H9 (cell line): ENCODE results near the gene AGL. TPM values are rescaled to one million over a fixed set of nuclear protein-coding genes. Genes with fewer than 3 reads are reported as not detected.
"Not testable (repeated sequence)": the region's sequence is repeated elsewhere in the genome, so short reads cannot be mapped to it uniquely, and the experiment has no call there.

Source experiments
- DNase-seq: peaks from one replicate; pipeline ENCODE4 v3.0.0-alpha.2; 2017
- H2AFZ ChIP-seq: one replicate; pipeline ENCODE4 v1.6.1; 2013; ENCODE audit warnings: mild to moderate bottlenecking, low read length, control low read depth, moderate library complexity
- H2AK5ac ChIP-seq: 2 replicates; pipeline ENCODE4 v1.6.1; 2013; ENCODE audit warnings: low read length, control low read depth, mixed read lengths; ENCODE audit not compliant: insufficient read length
- H2BK120ac ChIP-seq: one replicate; pipeline ENCODE4 v1.6.1; 2013; ENCODE audit warnings: low read depth, mild to moderate bottlenecking, low read length, control low read depth, inconsistent platforms; ENCODE audit not compliant: poor library complexity, severe bottlenecking
- H2BK12ac ChIP-seq: 2 replicates; pipeline ENCODE4 v1.6.1; 2013; ENCODE audit warnings: low read length, control low read depth, mixed read lengths, low read depth; ENCODE audit not compliant: insufficient read length
- H2BK15ac ChIP-seq: 2 replicates; pipeline ENCODE4 v1.6.1; 2013; ENCODE audit warnings: low read depth, low read length, control low read depth
- H2BK20ac ChIP-seq: one replicate; pipeline ENCODE4 v1.6.1; 2013; ENCODE audit warnings: low read depth, mild to moderate bottlenecking, low read length, control low read depth, inconsistent platforms; ENCODE audit not compliant: poor library complexity, severe bottlenecking
- H2BK5ac ChIP-seq: 2 replicates; pipeline ENCODE4 v1.6.1; 2013; ENCODE audit warnings: low read length, control low read depth, mixed read lengths; ENCODE audit not compliant: insufficient read length
- H3K14ac ChIP-seq: 2 replicates; pipeline ENCODE4 v1.6.1; 2013; ENCODE audit warnings: low read length, control low read depth; ENCODE audit not compliant: insufficient read depth
- H3K18ac ChIP-seq: 2 replicates; pipeline ENCODE4 v1.6.1; 2013; ENCODE audit warnings: low read depth, mild to moderate bottlenecking, mixed read lengths, low read length, control low read depth; ENCODE audit not compliant: insufficient read length
- H3K23ac ChIP-seq: 2 replicates; pipeline ENCODE4 v1.6.1; 2013; ENCODE audit warnings: low read length, control low read depth, mixed read lengths, low read depth; ENCODE audit not compliant: insufficient read length
- H3K23me2 ChIP-seq: 2 replicates; pipeline ENCODE4 v1.6.1; 2013; ENCODE audit warnings: low read depth, mild to moderate bottlenecking, mixed read lengths, low read length, control low read depth; ENCODE audit not compliant: insufficient read length, poor library complexity, severe bottlenecking
- H3K27ac ChIP-seq: 2 replicates; pipeline ENCODE4 v1.5.1; 2013; ENCODE audit warnings: low read length, control low read depth, mixed read lengths, low read depth; ENCODE audit not compliant: insufficient read length
- H3K27me3 ChIP-seq: 2 replicates; pipeline ENCODE4 v1.6.1; 2013; ENCODE audit warnings: low read length, control low read depth, inconsistent platforms; ENCODE audit not compliant: insufficient read depth
- H3K4ac ChIP-seq: 2 replicates; pipeline ENCODE4 v1.6.1; 2013; ENCODE audit warnings: low read depth, mild to moderate bottlenecking, control low read depth, inconsistent platforms, low read length, moderate library complexity
- H3K4me1 ChIP-seq: 2 replicates; pipeline ENCODE4 v1.6.1; 2013; ENCODE audit warnings: low read length, control low read depth, inconsistent platforms; ENCODE audit not compliant: insufficient read depth
- H3K4me2 ChIP-seq: 2 replicates; pipeline ENCODE4 v1.6.1; 2013; ENCODE audit warnings: low read length, control low read depth, mixed read lengths; ENCODE audit not compliant: insufficient read length, insufficient read depth
- H3K56ac ChIP-seq: 2 replicates; pipeline ENCODE4 v1.6.1; 2013; ENCODE audit warnings: low read depth, mild to moderate bottlenecking, mixed read lengths, low read length, control low read depth; ENCODE audit not compliant: insufficient read length
- H3K79me1 ChIP-seq: 2 replicates; pipeline ENCODE4 v1.6.1; 2013; ENCODE audit warnings: low read depth, mild to moderate bottlenecking, moderate library complexity, low read length, control low read depth, inconsistent platforms; ENCODE audit not compliant: insufficient read depth, poor library complexity, severe bottlenecking
- H3K79me2 ChIP-seq: 2 replicates; pipeline ENCODE4 v1.6.1; 2013; ENCODE audit warnings: low read length, control low read depth, inconsistent platforms; ENCODE audit not compliant: insufficient read depth
- H3K9ac ChIP-seq: 2 replicates; pipeline ENCODE4 v1.6.1; 2013; ENCODE audit warnings: low read length, control low read depth, mixed read lengths; ENCODE audit not compliant: insufficient read length; ENCODE audit errors: extremely low read depth
- H3K9me3 ChIP-seq: one replicate; pipeline ENCODE4 v1.6.1; 2013; ENCODE audit warnings: low read depth, low read length, inconsistent platforms; ENCODE audit not compliant: control insufficient read depth
- H3T11ph ChIP-seq: one replicate; pipeline ENCODE4 v1.6.1; 2013; ENCODE audit warnings: mild to moderate bottlenecking, low read length, control low read depth, inconsistent platforms
- H4K20me1 ChIP-seq: one replicate; pipeline ENCODE4 v1.6.1; 2013; ENCODE audit not compliant: control insufficient read depth, insufficient read length, insufficient read depth
- H4K5ac ChIP-seq: 2 replicates; pipeline ENCODE4 v1.6.1; 2013; ENCODE audit warnings: low read depth, mild to moderate bottlenecking, mixed read lengths, low read length, control low read depth; ENCODE audit not compliant: insufficient read length
- H4K8ac ChIP-seq: replicated peaks from 2 replicates; pipeline ENCODE4 v1.6.1; 2013; ENCODE audit warnings: low read length, control low read depth, mixed read lengths, low read depth; ENCODE audit not compliant: insufficient read length
- H4K91ac ChIP-seq: 2 replicates; pipeline ENCODE4 v1.6.1; 2013; ENCODE audit warnings: low read depth, mild to moderate bottlenecking, moderate library complexity, mixed read lengths, low read length, control low read depth; ENCODE audit not compliant: insufficient read length
- H3K27ac Mint-ChIP-seq, 3 experiments: 2 replicates in 2 of 3; 3 replicates in 1 of 3; pipeline ENCODE4 v1.8.0; 2020 to 2021; ENCODE audit warnings: mixed read lengths in 3 of 3, mild to moderate bottlenecking in 1 of 3, moderate library complexity in 1 of 3
- H3K27me3 Mint-ChIP-seq: 2 replicates; pipeline ENCODE4 v1.8.0; 2021; ENCODE audit warnings: low read depth, mild to moderate bottlenecking, moderate library complexity, mixed read lengths
- H3K36me3 Mint-ChIP-seq, 3 experiments: 2 replicates in 2 of 3; 3 replicates in 1 of 3; pipeline ENCODE4 v1.8.0; 2020 to 2021; ENCODE audit warnings: low read depth in 3 of 3, mixed read lengths in 3 of 3; ENCODE audit not compliant: insufficient read depth in 1 of 3
- H3K4me1 Mint-ChIP-seq, 2 experiments: 2 replicates each; pipeline ENCODE4 v1.8.0; 2020; ENCODE audit warnings: mixed read lengths in 2 of 2
- H3K4me3 Mint-ChIP-seq, 2 experiments: 2 replicates in 1 of 2; 3 replicates in 1 of 2; pipeline ENCODE4 v1.8.0; 2020 to 2021; ENCODE audit warnings: mild to moderate bottlenecking in 2 of 2, mixed read lengths in 2 of 2, moderate library complexity in 1 of 2
- H3K9me3 Mint-ChIP-seq, 2 experiments: 2 replicates in 1 of 2; 3 replicates in 1 of 2; pipeline ENCODE4 v1.8.0; 2020; ENCODE audit warnings: mild to moderate bottlenecking in 2 of 2, mixed read lengths in 2 of 2, moderate library complexity in 1 of 2
- CTCF ChIP-seq: fragments of 200-600 bp; sonication (generic); conservative IDR thresholded peaks from 3 replicates; pipeline ENCODE4 v1.8.0; 2021; ENCODE audit warnings: antibody characterized with exemption, mild to moderate bottlenecking
- WGBS: extraction: QIAGEN DNeasy Blood & Tissue Kit; methylation state at CpG from one replicate; pipeline ENCODE4 v1.1.7; 2013; ENCODE audit warnings: missing lambda C conversion rate, low lambda C conversion rate, mixed read lengths; ENCODE audit not compliant: insufficient read length; ENCODE audit errors: extremely low coverage; 5-methylcytosine and 5-hydroxymethylcytosine counted together
- total RNA-seq: library from RNA; stranded (reverse); gene quantifications from 2 replicates; pipeline ENCODE4 v1.2.1, GENCODE V29; 2021

The AGL gene
- total RNA-seq, 1 experiment from 2014 or later, result 24.0 TPM

- no peak overlapping the region for H3K9ac ChIP-seq
- H2AK5ac ChIP-seq, result no peak overlapping the region
- no peak for TF ChIP-seq CTCF
- DNase-seq, result no peak
- H3K9me3 ChIP-seq, result no peaks in the 10 kb centered on the region
- H3K27me3 ChIP-seq, result no peaks in the 10 kb centered on the region
- no peaks in the 10 kb centered on the region for H3K79me1 ChIP-seq
- H2AFZ ChIP-seq, result no peak overlapping the region
- no peak overlapping the region for H3K56ac ChIP-seq
- no peak overlapping the region for H3K4me2 ChIP-seq
- H3K79me2 ChIP-seq, result no peaks in the 10 kb centered on the region
- H3K36me3 Mint-ChIP-seq, result peaks cover 2 to 13% (median 3%) of the 10 kb centered on the region in 3 experiments; a peak in 5 of 7 replicates
- H4K20me1 ChIP-seq, result no peaks in the 10 kb centered on the region
- no CpG with 5 or more reads among the region's 2 CpGs for WGBS
- H3K23me2 ChIP-seq, result no peaks in the 10 kb centered on the region
- no peak overlapping the region for H4K91ac ChIP-seq
- H3K4ac ChIP-seq, result no peak overlapping the region
- H2BK15ac ChIP-seq, result no peak overlapping the region
- H2BK20ac ChIP-seq, result no peak overlapping the region
- no peak overlapping the region for H2BK5ac ChIP-seq
- no peak overlapping the region for H4K8ac ChIP-seq
- no peak overlapping the region for H3K27ac Mint-ChIP-seq
- H3K23ac ChIP-seq, result no peak overlapping the region
- H3K27ac ChIP-seq, result no peak overlapping the region
- H4K5ac ChIP-seq, result no peak overlapping the region
- no peak overlapping the region for H3K4me3 Mint-ChIP-seq
- H2BK120ac ChIP-seq, result no peak overlapping the region
- no peak overlapping the region for H2BK12ac ChIP-seq
- no peak overlapping the region for H3K18ac ChIP-seq
- no peaks in the 10 kb centered on the region; the same call in 1 of the 2 replicates for H3K27me3 Mint-ChIP-seq
- H3K4me1 ChIP-seq, result no peaks in the 10 kb centered on the region
- no peak overlapping the region for H3K14ac ChIP-seq
- no peak overlapping the region for H3T11ph ChIP-seq
- peaks cover 13 to 19% of the 10 kb centered on the region in 2 experiments for H3K9me3 Mint-ChIP-seq
- no peaks in the 10 kb centered on the region for H3K4me1 Mint-ChIP-seq
These were observed 20.9 kb upstream of the AGL start for GRCh38 chr1:99829269-99829668.

GRCh38 chr1:99833911-99834310 is 16.2 kb upstream of the AGL start:
- not testable (repeated sequence) for H3K9me3 ChIP-seq, H3K23ac ChIP-seq, H3K36me3 Mint-ChIP-seq, H4K5ac ChIP-seq, H3K27me3 ChIP-seq, H3K23me2 ChIP-seq, H3K4me1 ChIP-seq, H2BK5ac ChIP-seq, H2BK15ac ChIP-seq, H3K18ac ChIP-seq, H4K20me1 ChIP-seq, H3K79me2 ChIP-seq, H2AK5ac ChIP-seq, H4K91ac ChIP-seq, H3K14ac ChIP-seq, H3K4me2 ChIP-seq, H2BK20ac ChIP-seq, H3T11ph ChIP-seq, H3K9me3 Mint-ChIP-seq, H3K27ac Mint-ChIP-seq, H3K79me1 ChIP-seq, H3K4me3 Mint-ChIP-seq, H3K56ac ChIP-seq, H2BK12ac ChIP-seq, DNase-seq, H3K4ac ChIP-seq, H3K9ac ChIP-seq, H3K27me3 Mint-ChIP-seq, H4K8ac ChIP-seq, H2BK120ac ChIP-seq, H2AFZ ChIP-seq, H3K27ac ChIP-seq
- H3K4me1 Mint-ChIP-seq, result peaks cover 11 to 12% of the 10 kb centered on the region in 2 experiments
- no CpG with 5 or more reads among the region's 7 CpGs for WGBS
